Activated CD4-positive, alpha-beta memory T cell treated with anti-CD3 and anti-CD28 coated beads, Interleukin-2, amount 10 ng/mL, durations not matched to agents 7 days and 5 days (primary cell): ENCODE data around the gene NIPAL1. TPM values are rescaled to one million over a fixed set of nuclear protein-coding genes. Genes with fewer than 3 reads are reported as not detected.
A peak's percentile ranks its signal among the peaks of the same experiment; 100 is the strongest.
"Not testable (repeated sequence)": the region's sequence is repeated elsewhere in the genome, so short reads cannot be mapped to it uniquely, and the experiment has no call there.

Experiments
- CTCF ChIA-PET: fragments of 350-600 bp; sonication (Branson Sonifier 250); formaldehyde crosslinking; loops from one replicate; lab custom pipeline; 2021; ENCODE audit warnings: antibody characterized with exemption, inconsistent platforms; lab: Charles Lee
- POLR2A ChIA-PET: fragments of 350-600 bp; sonication (Branson Sonifier 250); formaldehyde crosslinking; loops from one replicate; lab custom pipeline; 2021; ENCODE audit warnings: antibody characterized with exemption; lab: Charles Lee
- DNase-seq: peaks from one replicate; pipeline ENCODE4 v3.0.0-alpha.2; 2020
- H3K27ac Mint-ChIP-seq: one replicate; pipeline ENCODE4 v1.8.0; 2021; ENCODE audit warnings: mild to moderate bottlenecking, mixed read lengths
- H3K27me3 Mint-ChIP-seq: one replicate; pipeline ENCODE4 v1.8.0; 2021; ENCODE audit warnings: mixed read lengths
- H3K36me3 Mint-ChIP-seq: one replicate; pipeline ENCODE4 v1.8.0; 2021; ENCODE audit warnings: low read depth, mixed read lengths
- H3K4me1 Mint-ChIP-seq: one replicate; pipeline ENCODE4 v1.8.0; 2021; ENCODE audit warnings: mixed read lengths
- H3K4me3 Mint-ChIP-seq: one replicate; pipeline ENCODE4 v1.8.0; 2021; ENCODE audit warnings: mild to moderate bottlenecking, mixed read lengths
- H3K9me3 Mint-ChIP-seq: one replicate; pipeline ENCODE4 v1.8.0; 2021; ENCODE audit warnings: mixed read lengths
- total RNA-seq, 2 experiments: library from RNA; stranded (reverse); gene quantifications; one replicate each; pipeline ENCODE4 v1.2.3, GENCODE V29; 2021

NIPAL1 gene
- total RNA-seq = under 1 TPM; 0.60 to 0.78 TPM

GRCh38 chr4:48016141-48017107, at the start of gene NIPAL1, which contains the start of gene CNGA1:
NIPAL1 (plus strand) TSS chr4:48016772; CDS start chr4:48016840, 68 bp downstream.
CNGA1 (minus strand) TSS chr4:48016681; CDS start chr4:47952689, 63,992 bp downstream.
- H3K27ac Mint-ChIP-seq = no peak within 1 kb of the TSS
- H3K9me3 Mint-ChIP-seq = peaks cover 3% of the 10 kb centered on the region
- H3K4me3 Mint-ChIP-seq = peak within 1 kb of the TSS; percentile 64
- POLR2A ChIA-PET = no interaction called here
- CTCF ChIA-PET = interaction anchor here (1.1 kb wide), 1 partner anchor 12 kb away, joined by 3 read pairs; no protein-coding TSS in a partner anchor
- H3K36me3 Mint-ChIP-seq = no peaks in the 10 kb centered on the region
- H3K4me1 Mint-ChIP-seq = peaks cover 4% of the 10 kb centered on the region
- DNase-seq = peak; percentile 36
- peaks cover 51% of the 10 kb centered on the region for H3K27me3 Mint-ChIP-seq

GRCh38 chr4:47968847-47969246, 47.7 kb upstream of the NIPAL1 start:
- ChIA-PET CTCF (no interaction called here), POLR2A (no interaction called here)
- Mint-ChIP-seq H3K4me1 (no peaks in the 10 kb centered on the region), H3K27me3 (peaks cover 5% of the 10 kb centered on the region), H3K36me3 (no peaks in the 10 kb centered on the region), H3K4me3 (no peak overlapping the region), H3K9me3 (no peaks in the 10 kb centered on the region), H3K27ac (no peak overlapping the region)
- DNase-seq = no peak

GRCh38 chr4:47972181-47972580, 44.4 kb upstream of the NIPAL1 start:
- ChIA-PET CTCF (no interaction called here), POLR2A (no interaction called here)
- Mint-ChIP-seq H3K27me3 (peaks cover 7% of the 10 kb centered on the region), H3K4me3 (no peak overlapping the region), H3K4me1 (no peaks in the 10 kb centered on the region), H3K36me3 (no peaks in the 10 kb centered on the region), H3K9me3 (no peaks in the 10 kb centered on the region), H3K27ac (no peak overlapping the region)
- DNase-seq = no peak

- H3K9me3 Mint-ChIP-seq = no peaks in the 10 kb centered on the region
- ChIA-PET POLR2A (no interaction called here), CTCF (interaction anchor here (0.7 kb wide), 1 partner anchor 23 kb away, joined by 3 read pairs; no protein-coding TSS in a partner anchor)
- no peak overlapping the region for H3K4me3 Mint-ChIP-seq
- H3K4me1 Mint-ChIP-seq = no peaks in the 10 kb centered on the region
- H3K27me3 Mint-ChIP-seq = peaks cover 7% of the 10 kb centered on the region
- H3K27ac Mint-ChIP-seq = no peak overlapping the region
- no peaks in the 10 kb centered on the region for H3K36me3 Mint-ChIP-seq
- no peak for DNase-seq
These were observed 43.9 kb upstream of the NIPAL1 start for GRCh38 chr4:47972721-47973120.

- Mint-ChIP-seq H3K4me1 (no peaks in the 10 kb centered on the region), H3K36me3 (no peaks in the 10 kb centered on the region), H3K27ac (no peak overlapping the region), H3K4me3 (no peak overlapping the region), H3K27me3 (peaks cover 4% of the 10 kb centered on the region), H3K9me3 (no peaks in the 10 kb centered on the region)
- CTCF ChIA-PET = no interaction called here
- no peak for DNase-seq
- POLR2A ChIA-PET = no interaction called here
These were observed 42.0 kb upstream of the NIPAL1 start for GRCh38 chr4:47974566-47974965.

- CTCF ChIA-PET = no interaction called here
These were observed 26.4 kb upstream of the NIPAL1 start for GRCh38 chr4:47990145-47990544.

GRCh38 chr4:47992475-47992874, 24.1 kb upstream of the NIPAL1 start:
- peaks cover 17% of the 10 kb centered on the region for H3K9me3 Mint-ChIP-seq
- H3K4me1 Mint-ChIP-seq, H3K36me3 Mint-ChIP-seq, POLR2A ChIA-PET, DNase-seq, H3K27me3 Mint-ChIP-seq, H3K4me3 Mint-ChIP-seq, H3K27ac Mint-ChIP-seq: not testable (repeated sequence)
- CTCF ChIA-PET = interaction anchor here (0.8 kb wide), 1 partner anchor 10 kb away, joined by 3 read pairs; no protein-coding TSS in a partner anchor

More at GRCh38 chr4:47990145-47990544, 26.4 kb upstream of the NIPAL1 start:
- Mint-ChIP-seq H3K27me3 (peaks cover 6% of the 10 kb centered on the region), H3K9me3 (peaks cover 17% of the 10 kb centered on the region), H3K36me3 (no peaks in the 10 kb centered on the region), H3K4me3 (no peak overlapping the region), H3K27ac (no peak overlapping the region), H3K4me1 (no peaks in the 10 kb centered on the region)
- no peak for DNase-seq
- POLR2A ChIA-PET = no interaction called here

GRCh38 chr4:47996021-47996420, 20.6 kb upstream of the NIPAL1 start:
- no peaks in the 10 kb centered on the region for H3K36me3 Mint-ChIP-seq
- POLR2A ChIA-PET = no interaction called here

GRCh38 chr4:48002267-48002666, 14.3 kb upstream of the NIPAL1 start:
- H3K4me3 Mint-ChIP-seq = no peak overlapping the region
- no peak overlapping the region for H3K27ac Mint-ChIP-seq
- no peak for DNase-seq
- CTCF ChIA-PET = interaction anchor here (0.7 to 4.3 kb wide), 4 partner anchors 10 to 93 kb away, joined by 3 to 37 read pairs (median 4); no protein-coding TSS in a partner anchor
- no peaks in the 10 kb centered on the region for H3K36me3 Mint-ChIP-seq
- peaks cover 6% of the 10 kb centered on the region for H3K27me3 Mint-ChIP-seq
- H3K4me1 Mint-ChIP-seq = no peaks in the 10 kb centered on the region
- peaks cover 13% of the 10 kb centered on the region for H3K9me3 Mint-ChIP-seq
- POLR2A ChIA-PET = no interaction called here

More at GRCh38 chr4:47996021-47996420, 20.6 kb upstream of the NIPAL1 start:
- no peaks in the 10 kb centered on the region for H3K27me3 Mint-ChIP-seq
- CTCF ChIA-PET = interaction anchor here (0.6 to 0.8 kb wide), 2 partner anchors 12 to 23 kb away, joined by 3 read pairs; no protein-coding TSS in a partner anchor
- H3K4me1 Mint-ChIP-seq = no peaks in the 10 kb centered on the region
- H3K9me3 Mint-ChIP-seq = peaks cover 13% of the 10 kb centered on the region
- H3K4me3 Mint-ChIP-seq = no peak overlapping the region
- DNase-seq = no peak
- no peak overlapping the region for H3K27ac Mint-ChIP-seq

- H3K27ac Mint-ChIP-seq, H3K27me3 Mint-ChIP-seq, H3K4me1 Mint-ChIP-seq, H3K4me3 Mint-ChIP-seq, H3K36me3 Mint-ChIP-seq, POLR2A ChIA-PET: not testable (repeated sequence)
- peaks cover 15% of the 10 kb centered on the region for H3K9me3 Mint-ChIP-seq
- DNase-seq = peak; percentile 39
- CTCF ChIA-PET = interaction anchor here (0.8 to 4.3 kb wide), 7 partner anchors 26 to 135 kb away, joined by 3 to 37 read pairs (median 4); no protein-coding TSS in a partner anchor
These were observed 13.0 kb upstream of the NIPAL1 start for GRCh38 chr4:48003568-48003967.

- Mint-ChIP-seq H3K27ac (no peak overlapping the region), H3K36me3 (no peaks in the 10 kb centered on the region), H3K27me3 (peaks cover 6% of the 10 kb centered on the region), H3K4me3 (no peak overlapping the region), H3K4me1 (no peaks in the 10 kb centered on the region), H3K9me3 (peaks cover 16% of the 10 kb centered on the region)
- ChIA-PET POLR2A (no interaction called here), CTCF (no interaction called here)
- no peak for DNase-seq
These were observed 10.8 kb upstream of the NIPAL1 start for GRCh38 chr4:48005781-48006180.

- ChIA-PET CTCF (interaction anchor here (0.8 kb wide), 1 partner anchor 12 kb away, joined by 3 read pairs; no protein-coding TSS in a partner anchor), POLR2A (no interaction called here)
- Mint-ChIP-seq H3K4me1 (no peaks in the 10 kb centered on the region), H3K36me3 (no peaks in the 10 kb centered on the region), H3K9me3 (peaks cover 16% of the 10 kb centered on the region), H3K27me3 (no peaks in the 10 kb centered on the region), H3K27ac (no peak overlapping the region), H3K4me3 (no peak overlapping the region)
- DNase-seq = no peak
These were observed 8.5 kb upstream of the NIPAL1 start for GRCh38 chr4:48008021-48008596.

- DNase-seq, H3K4me3 Mint-ChIP-seq, H3K36me3 Mint-ChIP-seq, POLR2A ChIA-PET, H3K27ac Mint-ChIP-seq, H3K4me1 Mint-ChIP-seq: not testable (repeated sequence)
- H3K9me3 Mint-ChIP-seq = peaks cover 16% of the 10 kb centered on the region
- peaks cover 12% of the 10 kb centered on the region for H3K27me3 Mint-ChIP-seq
- CTCF ChIA-PET = interaction anchor here (1.8 kb wide), 1 partner anchor 23 kb away, joined by 6 read pairs; no protein-coding TSS in a partner anchor
These were observed 5.7 kb upstream of the NIPAL1 start for GRCh38 chr4:48010906-48011305.
